ENCODE data around the gene CRYBB1.

DNA sequence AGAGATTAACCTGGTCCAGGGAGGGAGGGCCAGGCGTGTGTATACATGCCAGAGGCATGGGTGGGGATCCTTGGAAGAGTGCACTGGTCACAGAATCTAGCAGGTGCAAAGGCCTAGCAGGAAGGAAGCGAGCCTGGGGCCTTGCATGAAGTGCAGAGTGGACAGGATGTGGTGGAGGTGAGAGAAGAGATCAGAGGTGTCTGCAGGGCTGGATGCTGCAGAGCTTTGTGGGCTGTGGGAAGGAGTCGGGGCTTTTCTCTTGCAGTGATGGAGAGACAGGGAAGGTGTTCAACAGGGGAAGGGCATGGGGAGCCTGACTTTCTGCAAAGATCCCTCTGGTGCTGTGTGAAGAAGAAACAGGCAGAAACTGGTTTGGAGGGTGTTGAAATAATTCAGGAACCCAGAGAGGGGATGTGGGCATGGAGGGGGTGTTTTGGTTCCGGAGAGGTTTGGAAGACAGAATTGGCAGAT, 25.4 kb downstream of the CRYBB1 start:
- TF ChIP-seq POLR2A (IDR thresholded peaks at IDR 0.05) = no peak
- TF ChIP-seq, protein P1, sequence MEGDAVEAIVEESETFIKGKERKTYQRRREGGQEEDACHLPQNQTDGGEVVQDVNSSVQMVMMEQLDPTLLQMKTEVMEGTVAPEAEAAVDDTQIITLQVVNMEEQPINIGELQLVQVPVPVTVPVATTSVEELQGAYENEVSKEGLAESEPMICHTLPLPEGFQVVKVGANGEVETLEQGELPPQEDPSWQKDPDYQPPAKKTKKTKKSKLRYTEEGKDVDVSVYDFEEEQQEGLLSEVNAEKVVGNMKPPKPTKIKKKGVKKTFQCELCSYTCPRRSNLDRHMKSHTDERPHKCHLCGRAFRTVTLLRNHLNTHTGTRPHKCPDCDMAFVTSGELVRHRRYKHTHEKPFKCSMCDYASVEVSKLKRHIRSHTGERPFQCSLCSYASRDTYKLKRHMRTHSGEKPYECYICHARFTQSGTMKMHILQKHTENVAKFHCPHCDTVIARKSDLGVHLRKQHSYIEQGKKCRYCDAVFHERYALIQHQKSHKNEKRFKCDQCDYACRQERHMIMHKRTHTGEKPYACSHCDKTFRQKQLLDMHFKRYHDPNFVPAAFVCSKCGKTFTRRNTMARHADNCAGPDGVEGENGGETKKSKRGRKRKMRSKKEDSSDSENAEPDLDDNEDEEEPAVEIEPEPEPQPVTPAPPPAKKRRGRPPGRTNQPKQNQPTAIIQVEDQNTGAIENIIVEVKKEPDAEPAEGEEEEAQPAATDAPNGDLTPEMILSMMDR (IDR thresholded peaks at IDR 0.05) = no peak
